Rectal smooth muscle tissue (tissue), 1 donor: ENCODE measurements around the gene LAMA4.

Experiments
- H3K27ac ChIP-seq: one replicate; pipeline ENCODE4 v1.7.0; 2013; ENCODE audit warnings: low read depth, low read length, inconsistent platforms
- H3K27me3 ChIP-seq: one replicate; pipeline ENCODE4 v1.7.0; 2013; ENCODE audit warnings: low read length; ENCODE audit not compliant: control insufficient read depth, insufficient read depth
- H3K36me3 ChIP-seq: one replicate; pipeline ENCODE4 v1.7.0; 2013; ENCODE audit warnings: low read length; ENCODE audit not compliant: control insufficient read depth, insufficient read depth
- H3K4me1 ChIP-seq: one replicate; pipeline ENCODE4 v1.7.0; 2013; ENCODE audit warnings: low read length; ENCODE audit not compliant: control insufficient read depth, insufficient read depth
- H3K4me3 ChIP-seq: one replicate; pipeline ENCODE4 v1.7.0; 2013; ENCODE audit warnings: low read length
- H3K9ac ChIP-seq: one replicate; pipeline ENCODE4 v1.7.0; 2013; ENCODE audit warnings: low read length

Gene LAMA4

GRCh38 chr6:112247275-112247674, 7.1 kb downstream of the LAMA4 start:
- Histone ChIP-seq H3K9ac (no peak overlapping the region), H3K36me3 (peaks cover 4% of the 10 kb centered on the region), H3K27ac (peak overlapping the region; percentile 46), H3K4me1 (peaks cover 37% of the 10 kb centered on the region), H3K4me3 (no peak overlapping the region), H3K27me3 (no peaks in the 10 kb centered on the region)

GRCh38 chr6:112245511-112246203, 8.7 kb downstream of the LAMA4 start:
- peaks cover 4% of the 10 kb centered on the region for H3K36me3 ChIP-seq
- H3K27ac ChIP-seq, result peak overlapping the region; percentile 82
- no peak overlapping the region for H3K9ac ChIP-seq
- no peaks in the 10 kb centered on the region for H3K27me3 ChIP-seq
- H3K4me1 ChIP-seq, result peaks cover 37% of the 10 kb centered on the region
- no peak overlapping the region for H3K4me3 ChIP-seq

- Histone ChIP-seq H3K27me3 (no peaks in the 10 kb centered on the region), H3K36me3 (peaks cover 4% of the 10 kb centered on the region), H3K27ac (peak overlapping the region; percentile 82), H3K4me1 (peaks cover 28% of the 10 kb centered on the region), H3K9ac (no peak overlapping the region), H3K4me3 (peak overlapping the region; percentile 9)
Observed at GRCh38 chr6:112243861-112244827, 10.2 kb downstream of the LAMA4 start.

GRCh38 chr6:112241820-112242429, 12.4 kb downstream of the LAMA4 start:
- no peak overlapping the region for H3K4me3 ChIP-seq
- H3K9ac ChIP-seq, result no peak overlapping the region
- H3K27me3 ChIP-seq, result no peaks in the 10 kb centered on the region
- peaks cover 4% of the 10 kb centered on the region for H3K36me3 ChIP-seq
- H3K27ac ChIP-seq, result peak overlapping the region; percentile 27
- H3K4me1 ChIP-seq, result peaks cover 33% of the 10 kb centered on the region

GRCh38 chr6:112237595-112237994, 16.8 kb downstream of the LAMA4 start:
- Histone ChIP-seq H3K27me3 (no peaks in the 10 kb centered on the region), H3K4me3 (no peak overlapping the region), H3K9ac (no peak overlapping the region), H3K27ac (peak overlapping the region; percentile 73), H3K36me3 (no peaks in the 10 kb centered on the region), H3K4me1 (peaks cover 48% of the 10 kb centered on the region)

GRCh38 chr6:112237066-112237465, 17.3 kb downstream of the LAMA4 start:
- Histone ChIP-seq H3K27ac (peak overlapping the region; percentile 73), H3K9ac (no peak overlapping the region), H3K36me3 (no peaks in the 10 kb centered on the region), H3K27me3 (no peaks in the 10 kb centered on the region), H3K4me3 (no peak overlapping the region), H3K4me1 (peaks cover 49% of the 10 kb centered on the region)

GRCh38 chr6:112235956-112236355, 18.4 kb downstream of the LAMA4 start:
- Histone ChIP-seq H3K27ac (peak overlapping the region; percentile 73), H3K4me1 (peaks cover 55% of the 10 kb centered on the region), H3K4me3 (no peak overlapping the region), H3K27me3 (no peaks in the 10 kb centered on the region), H3K36me3 (no peaks in the 10 kb centered on the region), H3K9ac (no peak overlapping the region)

GRCh38 chr6:112234601-112235000, 19.8 kb downstream of the LAMA4 start:
- Histone ChIP-seq H3K4me3 (no peak overlapping the region), H3K36me3 (no peaks in the 10 kb centered on the region), H3K27me3 (no peaks in the 10 kb centered on the region), H3K9ac (no peak overlapping the region), H3K4me1 (peaks cover 55% of the 10 kb centered on the region), H3K27ac (peak overlapping the region; percentile 73)

GRCh38 chr6:112233847-112234246, 20.5 kb downstream of the LAMA4 start:
- Histone ChIP-seq H3K4me3 (no peak overlapping the region), H3K27ac (peak overlapping the region; percentile 73), H3K9ac (no peak overlapping the region), H3K36me3 (no peaks in the 10 kb centered on the region), H3K27me3 (no peaks in the 10 kb centered on the region), H3K4me1 (peaks cover 56% of the 10 kb centered on the region)

- Histone ChIP-seq H3K27ac (peak overlapping the region; percentile 73), H3K9ac (no peak overlapping the region), H3K4me3 (no peak overlapping the region), H3K36me3 (no peaks in the 10 kb centered on the region), H3K27me3 (no peaks in the 10 kb centered on the region), H3K4me1 (peaks cover 62% of the 10 kb centered on the region)
Observed at GRCh38 chr6:112232845-112233256, 21.5 kb downstream of the LAMA4 start.

GRCh38 chr6:112231594-112232060, 22.7 kb downstream of the LAMA4 start:
- H3K27ac ChIP-seq, result peak overlapping the region; percentile 71
- peaks cover 60% of the 10 kb centered on the region for H3K4me1 ChIP-seq
- no peak overlapping the region for H3K9ac ChIP-seq
- no peak overlapping the region for H3K4me3 ChIP-seq
- H3K27me3 ChIP-seq, result no peaks in the 10 kb centered on the region
- H3K36me3 ChIP-seq, result no peaks in the 10 kb centered on the region

- Histone ChIP-seq H3K36me3 (no peaks in the 10 kb centered on the region), H3K4me1 (peaks cover 61% of the 10 kb centered on the region), H3K4me3 (no peak overlapping the region), H3K9ac (no peak overlapping the region), H3K27ac (peak overlapping the region; percentile 71), H3K27me3 (no peaks in the 10 kb centered on the region)
Observed at GRCh38 chr6:112231164-112231563, 23.2 kb downstream of the LAMA4 start.
